Measurements from ENCODE around the gene PRDM12.

The PRDM12 gene

GRCh38 chr9:130720762-130721161 is 56.4 kb downstream of the PRDM12 start:
- DNase-seq (ENCODE audit: low spot score) = no peak

- no peak for DNase-seq (ENCODE audit: low spot score)
These were observed 64.3 kb downstream of the PRDM12 start for GRCh38 chr9:130728721-130729120.

GRCh38 chr9:130729145-130729544 is 64.8 kb downstream of the PRDM12 start:
- DNase-seq (ENCODE audit: low spot score) = no peak

- no peak for DNase-seq (ENCODE audit: low spot score)
These were observed 67.0 kb downstream of the PRDM12 start for GRCh38 chr9:130731355-130731754.

- no peak for DNase-seq (ENCODE audit: low spot score)
These were observed 67.7 kb downstream of the PRDM12 start for GRCh38 chr9:130732136-130732535.
